ENCODE results near the gene RALB. TPM values are rescaled to one million over a fixed set of nuclear protein-coding genes. Genes with fewer than 3 reads are reported as not detected.

The RALB gene
- total RNA-seq, 4 donors from 2014 or later: 22.4 to 42.8 (median 34.9) TPM

DNA sequence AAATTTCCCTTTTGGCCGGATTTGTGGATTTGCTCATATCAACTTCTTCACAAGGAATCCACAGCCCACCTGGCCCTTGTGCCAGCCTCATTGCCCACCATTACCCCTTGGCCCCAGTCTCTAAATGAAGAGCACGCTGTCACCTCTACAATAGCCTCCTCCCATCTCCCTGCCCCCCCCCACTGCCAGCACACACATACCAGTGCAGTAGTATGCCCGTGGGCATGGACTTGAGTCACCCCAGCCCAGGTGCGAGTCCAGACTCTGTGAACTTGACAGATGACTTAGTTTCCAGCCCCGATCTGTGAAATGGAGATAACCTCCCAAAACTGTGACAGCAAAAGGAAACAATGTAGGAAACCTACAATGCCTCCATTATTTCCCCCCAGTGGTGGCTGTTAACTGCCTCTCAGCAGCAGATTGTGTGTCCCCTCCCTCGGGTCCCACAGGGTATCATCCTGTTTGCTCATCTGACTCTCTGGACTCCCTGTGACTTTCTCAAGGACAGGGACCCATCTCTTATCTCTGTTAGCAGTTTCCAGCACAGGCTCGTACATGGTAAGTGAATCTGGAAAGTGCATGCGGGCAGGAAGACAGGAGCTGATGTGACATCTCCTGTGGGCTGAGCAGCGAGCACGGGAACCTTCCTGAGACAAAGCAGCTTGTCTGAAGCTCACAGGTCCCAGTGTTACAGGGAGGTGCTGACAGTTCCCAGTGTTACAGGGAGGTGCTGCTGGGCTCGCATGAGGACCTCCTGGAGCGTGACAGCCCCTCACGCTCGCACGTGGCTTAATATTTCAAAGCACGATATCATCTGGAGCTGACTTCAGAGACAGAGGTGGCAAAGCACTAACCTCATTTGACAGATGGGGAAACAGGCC lies 25.3 kb upstream of the RALB start:
- intact Hi-C loops (cut with DNase I; ENCODE audit: low total_unique reads): no loop called here
- H3K4me3 ChIP-seq (ENCODE audit: low read depth, poor library complexity, severe bottlenecking): no peak overlapping the region
- WGBS, 2 donors: 79 to 86% methylated on average over 16 of the region's 16 CpGs
- no peak for DNase-seq (ENCODE audit: low spot score in 2 of 2)
- no peak for TF ChIP-seq POLR2A (IDR thresholded peaks at IDR 0.05)
- TF ChIP-seq, protein P1, sequence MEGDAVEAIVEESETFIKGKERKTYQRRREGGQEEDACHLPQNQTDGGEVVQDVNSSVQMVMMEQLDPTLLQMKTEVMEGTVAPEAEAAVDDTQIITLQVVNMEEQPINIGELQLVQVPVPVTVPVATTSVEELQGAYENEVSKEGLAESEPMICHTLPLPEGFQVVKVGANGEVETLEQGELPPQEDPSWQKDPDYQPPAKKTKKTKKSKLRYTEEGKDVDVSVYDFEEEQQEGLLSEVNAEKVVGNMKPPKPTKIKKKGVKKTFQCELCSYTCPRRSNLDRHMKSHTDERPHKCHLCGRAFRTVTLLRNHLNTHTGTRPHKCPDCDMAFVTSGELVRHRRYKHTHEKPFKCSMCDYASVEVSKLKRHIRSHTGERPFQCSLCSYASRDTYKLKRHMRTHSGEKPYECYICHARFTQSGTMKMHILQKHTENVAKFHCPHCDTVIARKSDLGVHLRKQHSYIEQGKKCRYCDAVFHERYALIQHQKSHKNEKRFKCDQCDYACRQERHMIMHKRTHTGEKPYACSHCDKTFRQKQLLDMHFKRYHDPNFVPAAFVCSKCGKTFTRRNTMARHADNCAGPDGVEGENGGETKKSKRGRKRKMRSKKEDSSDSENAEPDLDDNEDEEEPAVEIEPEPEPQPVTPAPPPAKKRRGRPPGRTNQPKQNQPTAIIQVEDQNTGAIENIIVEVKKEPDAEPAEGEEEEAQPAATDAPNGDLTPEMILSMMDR (IDR thresholded peaks at IDR 0.05): no peak

DNA sequence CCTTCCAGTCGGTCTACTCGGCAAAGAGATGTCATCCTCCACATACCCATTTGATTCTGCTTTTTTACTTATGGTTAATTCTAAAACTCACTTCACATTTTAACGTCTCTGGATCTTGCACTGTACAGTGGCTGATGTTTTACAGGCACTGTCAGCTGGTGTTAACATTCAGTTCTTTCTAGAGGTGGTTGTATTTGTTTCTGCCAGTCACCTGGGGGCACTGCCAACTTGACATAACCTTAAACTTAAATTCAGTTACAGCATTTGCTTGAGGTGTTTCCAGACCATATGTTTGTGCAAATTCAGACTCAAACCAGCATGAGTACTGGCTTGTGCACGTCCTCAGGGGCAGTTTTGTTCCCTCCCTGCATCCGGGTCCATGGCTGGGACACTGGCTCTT lies 24.1 kb upstream of the RALB start:
- 47 to 50% methylated on average over 5 of the region's 5 CpGs for WGBS, 2 donors
- no peak overlapping the region for H3K4me3 ChIP-seq (ENCODE audit: low read depth, poor library complexity, severe bottlenecking)
- TF ChIP-seq, protein P1 (IDR thresholded peaks at IDR 0.05): no peak
- no peak for TF ChIP-seq POLR2A (IDR thresholded peaks at IDR 0.05)
- intact Hi-C loops (cut with DNase I; ENCODE audit: low total_unique reads): no loop called here
- DNase-seq (ENCODE audit: low spot score in 2 of 2): no peak

DNA sequence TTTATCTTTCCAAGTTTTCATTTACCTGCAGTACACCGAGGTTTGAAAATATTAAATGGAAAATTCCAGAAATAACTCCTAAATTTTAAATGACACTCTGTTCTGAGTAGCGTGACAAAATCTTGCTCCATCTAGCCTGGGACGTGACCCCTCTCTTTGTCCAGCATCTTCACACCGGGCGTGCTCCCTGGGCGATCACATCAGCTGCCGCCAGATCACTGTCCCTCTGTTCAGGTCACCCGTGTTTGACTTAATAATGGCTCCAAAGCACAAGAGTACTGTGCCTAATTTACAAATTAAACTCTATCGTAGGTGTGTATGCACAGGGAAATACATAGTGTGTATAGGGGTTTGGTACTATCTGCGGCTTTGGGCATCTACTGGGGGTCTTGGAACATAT lies 23.3 kb upstream of the RALB start:
- WGBS, 2 donors: 87 to 92% methylated on average over 10 of the region's 10 CpGs
- intact Hi-C loops (cut with DNase I; ENCODE audit: low total_unique reads): no loop called here
- no peak overlapping the region for H3K4me3 ChIP-seq (ENCODE audit: low read depth, poor library complexity, severe bottlenecking)
- TF ChIP-seq, protein P1 (IDR thresholded peaks at IDR 0.05): no peak
- TF ChIP-seq POLR2A (IDR thresholded peaks at IDR 0.05): no peak
- no peak for DNase-seq (ENCODE audit: low spot score in 2 of 2)

DNA sequence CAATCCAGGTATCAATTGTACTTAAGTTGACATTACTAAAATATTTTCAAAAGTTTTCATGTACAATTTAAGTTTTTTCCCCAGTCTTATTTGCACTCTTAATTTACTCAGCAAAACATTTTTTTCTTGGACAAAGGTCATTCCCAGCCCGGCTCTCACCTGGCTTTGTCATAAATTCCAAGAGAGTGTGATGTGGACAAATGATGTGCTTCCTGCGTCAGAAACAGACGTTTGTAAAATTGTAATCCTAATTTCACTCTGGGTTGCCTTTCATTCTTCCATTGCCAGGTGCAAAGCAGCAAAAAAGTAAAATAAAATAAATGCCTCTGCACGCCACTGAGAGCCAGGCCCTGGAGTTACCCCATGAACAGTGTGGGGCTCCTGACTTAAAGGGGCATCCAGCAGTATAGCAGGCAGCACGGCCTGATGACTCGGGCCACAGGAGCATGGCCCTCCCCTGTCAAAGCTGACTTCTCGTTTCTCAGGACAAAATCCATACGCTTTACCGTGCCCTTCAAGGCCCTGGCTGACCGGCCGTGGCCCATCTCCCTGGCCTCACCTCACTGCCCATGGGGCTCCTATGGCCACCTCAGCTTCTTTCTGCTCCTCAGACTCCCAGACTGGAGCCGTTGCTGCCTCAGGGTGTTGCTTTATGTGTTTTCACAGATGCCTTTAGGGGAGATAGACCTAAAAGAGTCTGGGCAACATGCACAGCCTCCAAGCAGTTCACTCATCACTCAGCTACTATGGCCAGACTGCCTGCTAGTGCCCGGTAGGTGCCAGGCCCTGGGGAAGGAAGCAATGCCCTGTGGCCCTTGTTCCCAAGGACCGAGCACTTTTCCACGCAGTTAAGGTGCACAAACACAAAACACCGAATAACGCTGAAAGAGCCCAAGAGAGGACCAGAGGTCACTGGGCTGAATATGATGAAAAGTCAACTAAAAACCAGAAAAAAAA lies 21.9 kb upstream of the RALB start:
- TF ChIP-seq POLR2A (IDR thresholded peaks at IDR 0.05): no peak
- TF ChIP-seq, protein P1 (IDR thresholded peaks at IDR 0.05): no peak
- H3K4me3 ChIP-seq (ENCODE audit: low read depth, poor library complexity, severe bottlenecking): no peak overlapping the region
- peak in 1 of 2 donors; percentile 84 for DNase-seq (ENCODE audit: low spot score in 2 of 2)
- intact Hi-C loops (cut with DNase I; ENCODE audit: low total_unique reads): no loop called here
- 83 to 85% methylated on average over 17 of the region's 17 CpGs for WGBS, 2 donors

DNA sequence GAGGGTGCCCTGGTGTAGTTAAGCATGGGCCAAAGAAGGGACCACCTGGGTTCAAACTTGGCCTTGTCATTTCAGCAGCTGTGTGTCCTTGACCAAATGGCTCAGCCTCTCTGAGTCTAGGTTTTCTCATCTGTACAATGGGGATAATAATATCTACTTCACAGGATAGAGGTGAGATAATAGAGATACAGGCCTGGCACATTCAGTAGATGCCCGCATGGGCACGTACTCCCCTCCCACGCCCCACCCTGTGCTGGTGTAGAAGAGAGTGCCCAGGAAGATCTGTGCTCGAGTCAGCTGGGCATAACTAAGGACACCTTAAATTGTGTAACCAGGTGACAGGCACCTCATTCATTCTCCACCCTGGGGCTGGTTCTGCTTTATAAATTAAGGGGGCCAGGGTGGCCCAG lies 21.1 kb upstream of the RALB start:
- no peak for TF ChIP-seq POLR2A (IDR thresholded peaks at IDR 0.05)
- TF ChIP-seq, protein P1 (IDR thresholded peaks at IDR 0.05): no peak
- WGBS, 2 donors: 39 to 72% methylated on average over 4 of the region's 4 CpGs
- no peak for DNase-seq (ENCODE audit: low spot score in 2 of 2)
- no peak overlapping the region for H3K4me3 ChIP-seq (ENCODE audit: low read depth, poor library complexity, severe bottlenecking)
- intact Hi-C loops (cut with DNase I; ENCODE audit: low total_unique reads): no loop called here

Measured in lower leg skin (tissue), 4 donors.